ENCODE data around the gene PKP1. TPM values are rescaled to one million over a fixed set of nuclear protein-coding genes. Genes with fewer than 3 reads are reported as not detected.
A peak's percentile ranks its signal among the peaks of the same experiment; 100 is the strongest.

Gene PKP1
- polyA plus RNA-seq, 1 experiment, result 0.05 TPM

DNA sequence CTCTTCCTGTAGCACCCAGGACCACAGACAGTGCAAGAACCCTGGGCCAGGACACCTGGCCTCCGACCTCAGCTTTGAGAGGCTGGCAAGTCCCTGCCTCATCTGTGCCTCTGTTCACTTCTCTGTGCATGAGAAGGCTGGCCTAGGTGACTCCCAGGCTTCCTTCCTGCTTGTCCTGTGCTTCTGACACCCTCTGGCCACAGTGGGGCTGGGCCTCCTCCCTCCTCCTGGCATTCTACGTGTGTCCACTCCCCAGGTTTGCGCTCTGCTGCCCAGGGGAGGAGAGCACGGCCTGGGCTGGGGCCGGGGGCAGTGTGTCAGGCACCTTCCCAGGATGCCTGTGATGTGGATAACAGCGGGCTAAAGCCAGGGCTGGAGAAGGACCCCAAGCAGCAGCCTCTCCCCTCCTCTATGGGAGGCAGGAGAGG lies 30.3 kb upstream of the PKP1 start:
- H3K27me3 ChIP-seq (ENCODE audit: control insufficient read depth, insufficient read depth, low read length), result peaks cover 3% of the 10 kb centered on the region; the same call in 1 of the 2 replicates
- CTCF ChIA-PET, result interaction anchor here (1.0 to 6.7 kb wide), 6 partner anchors 11 to 158 kb away, joined by 3 to 144 read pairs (median 7); no protein-coding TSS in a partner anchor
- TF ChIP-seq CTCF (IDR thresholded peaks at IDR 0.05; ENCODE audit: insufficient read depth, low read depth, low read length), result no peak
- H3K36me3 ChIP-seq (ENCODE audit: control insufficient read depth, insufficient read depth, low read length), result no peaks in the 10 kb centered on the region
- H3K4me3 ChIP-seq (ENCODE audit: low read depth, low read length), result no peak overlapping the region
- DNase-seq (ENCODE audit: low read depth), result no peak
- POLR2A ChIA-PET, result no interaction called here

DNA sequence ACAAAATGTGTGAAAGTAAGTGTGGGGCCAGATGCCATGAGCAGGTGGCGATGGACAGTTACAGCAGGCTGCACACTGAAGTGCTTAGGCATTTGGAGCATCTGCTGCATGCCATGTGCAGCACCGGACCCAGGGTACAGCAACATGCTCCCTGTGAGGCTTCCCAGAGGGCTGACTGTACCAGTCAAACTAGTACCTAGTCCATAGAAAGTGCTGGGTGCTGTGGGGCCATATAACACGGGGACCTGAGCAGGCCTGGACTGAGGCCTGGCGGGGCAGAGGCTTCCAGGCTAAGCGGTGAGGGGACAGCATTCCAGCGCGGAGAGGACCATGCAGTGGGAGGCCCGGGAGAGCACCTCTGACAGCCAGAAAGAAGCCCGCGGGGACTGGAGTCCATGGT lies 29.9 kb upstream of the PKP1 start:
- ChIA-PET CTCF (interaction anchor here (0.7 to 6.7 kb wide), 26 partner anchors 8 to 208 kb away, joined by 3 to 144 read pairs (median 6); no protein-coding TSS in a partner anchor), POLR2A (no interaction called here)
- no peak for DNase-seq (ENCODE audit: low read depth)
- TF ChIP-seq CTCF (IDR thresholded peaks at IDR 0.05; ENCODE audit: insufficient read depth, low read depth, low read length), result no peak
- Histone ChIP-seq H3K4me3 (ENCODE audit: low read depth, low read length) (no peak overlapping the region), H3K36me3 (ENCODE audit: control insufficient read depth, insufficient read depth, low read length) (no peaks in the 10 kb centered on the region), H3K27me3 (ENCODE audit: control insufficient read depth, insufficient read depth, low read length) (peaks cover 3% of the 10 kb centered on the region; the same call in 1 of the 2 replicates)

DNA sequence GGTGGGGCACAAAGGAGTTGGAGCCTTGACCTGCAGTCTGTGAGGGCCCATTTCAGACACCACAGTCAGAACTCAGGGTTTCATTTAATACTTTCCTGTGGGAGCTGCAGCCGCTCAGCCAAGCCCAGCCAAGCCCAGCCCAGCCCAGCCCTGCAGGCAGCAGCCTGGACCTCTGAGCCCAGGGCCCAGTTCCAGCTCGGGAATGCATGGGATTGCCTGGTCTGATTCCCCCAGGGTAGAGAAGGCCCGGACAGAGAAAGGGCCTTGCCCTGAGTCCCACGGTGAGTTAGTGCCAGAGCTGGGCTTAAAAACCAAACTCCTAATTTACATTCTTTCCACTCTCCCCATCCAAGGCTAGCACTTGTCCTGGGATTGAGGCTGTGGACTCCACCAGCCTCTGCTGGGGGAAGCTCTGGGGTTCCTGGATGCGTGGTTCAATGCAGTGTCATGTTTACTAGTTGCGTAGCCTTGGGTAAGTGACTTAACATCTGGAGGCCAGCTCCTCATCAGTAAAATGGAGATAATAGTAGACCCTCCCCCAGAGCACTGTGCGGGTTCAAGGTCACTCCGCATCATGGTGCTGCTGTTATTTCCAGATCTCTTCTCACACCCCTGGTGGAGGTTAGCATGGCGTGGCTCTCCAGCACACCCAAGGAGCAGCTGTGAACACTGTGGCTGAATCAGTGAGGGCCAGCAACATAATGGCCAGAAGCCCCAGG lies 29.2 kb upstream of the PKP1 start:
- no peak for TF ChIP-seq CTCF (IDR thresholded peaks at IDR 0.05; ENCODE audit: insufficient read depth, low read depth, low read length)
- Histone ChIP-seq H3K4me3 (ENCODE audit: low read depth, low read length) (no peak overlapping the region), H3K36me3 (ENCODE audit: control insufficient read depth, insufficient read depth, low read length) (no peaks in the 10 kb centered on the region), H3K27me3 (ENCODE audit: control insufficient read depth, insufficient read depth, low read length) (peaks cover 1% of the 10 kb centered on the region; the same call in 1 of the 2 replicates)
- ChIA-PET POLR2A (no interaction called here), CTCF (interaction anchor here (0.6 to 6.7 kb wide), 42 partner anchors 8 to 281 kb away, joined by 3 to 144 read pairs (median 4); partner anchors contain the start of gene PKP1)
- no peak for DNase-seq (ENCODE audit: low read depth)

- POLR2A ChIA-PET, result no interaction called here
- no peak for DNase-seq (ENCODE audit: low read depth)
- CTCF ChIA-PET, result interaction anchor here (0.5 to 6.7 kb wide), 44 partner anchors 8 to 370 kb away, joined by 3 to 144 read pairs (median 4); partner anchors contain the start of gene PKP1
Observed at GRCh38 chr1:201254625-201255478, 28.5 kb upstream of the PKP1 start.

More at GRCh38 chr1:201254625-201255478, 28.5 kb upstream of the PKP1 start:
- peak; percentile 99 for TF ChIP-seq CTCF (IDR thresholded peaks at IDR 0.05; ENCODE audit: insufficient read depth, low read depth, low read length)
- Histone ChIP-seq H3K27me3 (ENCODE audit: control insufficient read depth, insufficient read depth, low read length) (peaks cover 1% of the 10 kb centered on the region; the same call in 1 of the 2 replicates), H3K4me3 (ENCODE audit: low read depth, low read length) (no peak overlapping the region), H3K36me3 (ENCODE audit: control insufficient read depth, insufficient read depth, low read length) (no peaks in the 10 kb centered on the region)

All from BJ (cell line).